Stimulated activated CD8-positive, alpha-beta memory T cell treated with anti-CD3 and anti-CD28 coated beads, Interleukin-15, amount 100 ng/mL, for 4 hours (primary cell): ENCODE results near the gene BCAS4.

Experiments used
- DNase-seq, 2 donors: peaks; one replicate each; pipeline ENCODE4 v3.0.0-alpha.2; 2020; ENCODE audit warnings: low read depth in 2 of 2

Gene BCAS4

GRCh38 chr20:50821994-50822393 is 27.1 kb downstream of the BCAS4 start:
- DNase-seq, result no peak

DNA sequence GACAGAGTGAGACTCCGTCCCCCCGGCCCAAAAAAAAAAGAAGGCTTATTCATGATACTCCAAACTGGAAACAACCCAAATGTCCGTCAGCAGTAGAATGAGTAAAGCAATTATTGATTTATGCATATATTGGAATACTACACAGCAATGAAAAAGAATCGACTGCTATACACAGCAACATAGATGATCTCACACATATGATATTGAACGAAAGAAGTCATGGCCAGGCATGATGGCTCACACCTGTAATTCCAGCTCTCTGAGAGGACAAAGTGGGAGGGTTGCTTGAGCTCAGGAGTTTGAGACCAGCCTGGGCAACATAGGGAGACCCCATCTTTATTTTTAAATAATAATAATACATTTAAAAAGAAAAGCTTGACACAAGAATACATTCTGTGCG is 28.5 kb downstream of the BCAS4 start:
- DNase-seq, result no peak

DNA sequence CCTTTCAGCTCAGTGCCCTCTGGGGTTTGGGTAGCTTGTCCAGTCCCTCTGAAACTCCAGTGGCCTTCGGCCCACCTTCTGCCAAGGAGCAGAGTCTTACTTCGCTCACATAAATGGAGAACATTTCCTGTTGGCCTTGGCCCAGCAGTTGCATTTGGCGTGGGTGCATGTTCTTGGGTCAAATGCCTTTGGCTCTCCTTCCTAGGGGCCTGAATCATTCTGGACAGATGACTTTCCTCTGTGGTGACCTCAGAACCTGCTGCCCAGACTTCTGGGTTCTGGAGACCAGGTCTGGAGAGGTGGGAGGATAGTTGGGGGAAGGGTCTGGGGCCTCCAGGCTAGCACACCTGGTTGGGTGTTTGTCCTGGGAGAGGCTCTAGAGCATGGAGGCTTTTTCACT is 29.3 kb downstream of the BCAS4 start:
- no peak for DNase-seq

GRCh38 chr20:50826121-50826520 is 31.3 kb downstream of the BCAS4 start:
- DNase-seq, result no peak

GRCh38 chr20:50828363-50829136 is 33.7 kb downstream of the BCAS4 start:
- DNase-seq, result no peak

DNA sequence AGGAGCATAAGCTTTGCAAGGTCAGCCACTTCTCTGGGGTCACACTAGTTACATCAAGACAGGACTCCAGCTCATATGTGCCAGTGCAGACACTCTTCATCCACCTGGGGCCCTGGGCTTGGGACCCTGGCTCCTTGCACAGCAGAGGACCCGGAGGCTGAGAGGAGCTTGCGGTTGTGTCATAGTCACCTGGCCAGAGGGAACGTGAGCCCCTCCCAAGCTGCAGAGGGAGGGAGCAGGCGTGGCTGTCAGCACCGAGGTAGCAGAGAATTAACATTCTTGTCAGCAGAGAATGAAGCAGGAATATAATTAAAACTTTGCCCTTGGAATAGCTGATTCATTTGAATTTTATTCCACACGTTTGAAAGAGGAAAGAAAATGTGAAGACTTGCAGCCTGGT is 36.8 kb downstream of the BCAS4 start:
- no peak for DNase-seq

GRCh38 chr20:50834599-50835005 is 39.7 kb downstream of the BCAS4 start:
- no peak for DNase-seq

GRCh38 chr20:50837532-50838321 is 42.9 kb downstream of the BCAS4 start:
- no peak for DNase-seq

DNA sequence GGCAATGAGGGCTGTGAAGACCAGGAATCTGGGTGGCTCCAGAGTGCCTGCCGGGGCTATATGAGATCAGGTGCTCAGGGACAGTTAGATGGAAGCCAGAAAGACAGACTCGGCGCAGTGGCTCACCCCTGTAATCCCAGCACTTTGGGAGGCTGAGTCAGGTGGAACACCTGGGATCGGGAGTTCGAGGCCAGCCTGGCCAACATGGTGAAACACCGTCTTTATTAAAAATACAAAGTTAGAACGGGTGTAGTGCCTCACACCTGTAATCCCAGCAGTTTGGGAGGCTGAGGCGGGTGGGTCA is 43.4 kb downstream of the BCAS4 start:
- no peak for DNase-seq

GRCh38 chr20:50838707-50839385 is 44.0 kb downstream of the BCAS4 start:
- DNase-seq, result no peak

- DNase-seq, result no peak
Measured at GRCh38 chr20:50842821-50843220, 48.0 kb downstream of the BCAS4 start.

GRCh38 chr20:50843331-50844276 is 48.7 kb downstream of the BCAS4 start:
- no peak for DNase-seq

GRCh38 chr20:50844430-50845100 is 49.7 kb downstream of the BCAS4 start:
- peak; percentile 14 to 30 for DNase-seq

DNA sequence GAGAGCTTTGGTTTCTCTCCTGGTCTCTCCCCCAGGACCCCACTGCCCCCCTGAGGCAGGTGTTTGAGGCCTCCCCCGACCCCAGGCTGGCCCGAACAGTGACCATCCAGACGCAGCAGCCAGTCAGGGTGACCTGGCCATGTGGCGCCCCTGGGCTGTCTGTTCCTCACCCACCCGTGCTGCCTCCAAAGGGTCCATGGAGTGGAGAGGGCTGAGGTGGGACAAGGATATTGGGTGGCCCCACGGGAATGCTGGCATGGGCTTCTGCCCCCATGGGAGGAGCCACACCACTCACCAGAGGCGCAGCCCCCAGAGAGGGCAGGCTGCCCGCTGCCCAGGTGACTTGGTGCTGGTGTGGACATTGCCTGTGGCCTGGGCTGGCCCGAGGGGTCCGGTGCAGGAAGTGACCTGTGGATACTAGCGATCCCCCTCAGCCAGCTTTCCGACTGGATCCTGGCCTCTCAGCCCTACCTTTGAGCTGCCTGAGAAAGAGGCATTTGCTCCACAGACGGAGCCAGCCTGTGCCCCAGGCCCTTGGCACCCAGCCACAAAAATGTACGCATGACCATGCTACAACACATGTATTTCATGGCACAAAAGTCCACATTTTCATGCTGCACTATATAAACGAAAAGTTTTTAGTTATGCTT is 50.8 kb downstream of the BCAS4 start:
- DNase-seq, result no peak

DNA sequence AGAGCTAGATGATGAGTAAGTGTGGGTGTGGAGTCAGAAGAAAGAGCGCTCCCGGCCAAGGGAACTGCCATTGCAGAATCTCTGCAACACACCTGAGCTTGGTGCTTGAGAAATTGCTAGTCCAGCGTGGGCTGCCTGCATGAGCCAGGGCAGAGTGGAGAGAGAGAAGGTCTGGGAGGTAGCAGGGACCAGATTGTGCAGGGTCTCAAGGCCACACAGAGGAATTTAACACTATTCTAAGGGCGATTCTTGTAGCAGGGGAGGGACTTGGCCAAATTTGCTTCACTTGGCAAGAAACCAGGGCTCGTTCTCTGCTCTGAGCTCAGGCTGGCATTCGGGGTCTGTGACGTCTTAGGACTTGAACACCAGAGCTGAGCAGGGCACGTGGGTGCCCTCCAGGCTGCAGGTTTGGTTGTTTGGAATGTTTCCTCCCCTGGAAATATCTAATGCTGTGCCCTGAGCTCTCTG is 53.5 kb downstream of the BCAS4 start:
- no peak for DNase-seq

- DNase-seq, result no peak
Measured at GRCh38 chr20:50848846-50849673, 54.2 kb downstream of the BCAS4 start.

DNA sequence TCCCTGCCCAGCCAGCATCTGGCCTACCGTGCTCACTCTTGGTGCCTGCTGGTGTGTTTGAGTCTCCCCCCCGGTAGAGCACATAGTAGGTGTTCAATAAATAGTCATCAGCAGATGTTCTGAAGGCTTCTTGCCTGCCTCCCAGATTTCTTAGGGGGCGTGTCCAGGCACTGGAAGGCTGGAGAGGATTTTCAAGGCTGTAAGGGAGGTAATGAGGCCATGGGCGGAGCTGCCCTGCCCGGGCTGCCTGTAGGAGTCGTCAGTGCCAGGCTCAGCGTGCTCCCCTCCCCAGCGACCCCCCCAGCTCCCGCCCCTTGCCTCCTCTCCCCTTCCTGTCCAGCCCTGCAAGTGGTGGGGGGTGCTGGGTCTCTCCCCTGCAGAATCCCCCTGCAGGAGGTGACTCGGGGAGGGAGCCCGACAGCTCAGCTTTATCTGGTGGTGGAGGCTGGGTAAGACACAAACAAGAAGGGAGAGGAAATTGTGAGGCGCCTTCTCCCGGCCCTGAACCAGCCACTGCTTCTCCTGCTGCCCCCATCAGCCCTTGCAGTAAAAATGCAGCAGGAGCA is 55.9 kb downstream of the BCAS4 start:
- no peak for DNase-seq

DNA sequence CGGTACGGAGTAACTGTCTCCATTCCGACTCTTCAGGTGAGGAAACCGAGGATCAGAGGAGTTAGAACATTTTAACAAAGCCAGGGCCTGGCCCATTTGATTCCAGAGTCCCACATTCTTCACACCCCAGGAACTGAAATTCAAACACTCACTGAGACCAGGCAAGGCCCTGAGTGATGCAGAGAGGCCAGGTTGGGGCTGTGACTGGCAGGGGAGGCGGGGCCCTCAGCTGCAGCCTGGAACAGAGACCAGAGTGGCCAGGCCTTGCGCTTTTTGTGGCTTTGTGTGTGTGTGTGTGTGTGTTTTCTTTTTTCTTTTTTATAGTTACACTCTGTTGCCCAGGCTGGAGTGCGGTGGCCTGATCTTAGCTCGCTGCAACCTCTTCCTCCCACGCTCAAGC is 57.2 kb downstream of the BCAS4 start:
- no peak for DNase-seq
